ENCODE results near the gene RSPH1. TPM values are rescaled to one million over a fixed set of nuclear protein-coding genes. Genes with fewer than 3 reads are reported as not detected.

RSPH1 gene
- total RNA-seq, 2 experiments from 2014 or later, result 0.34 to 0.38 TPM

DNA sequence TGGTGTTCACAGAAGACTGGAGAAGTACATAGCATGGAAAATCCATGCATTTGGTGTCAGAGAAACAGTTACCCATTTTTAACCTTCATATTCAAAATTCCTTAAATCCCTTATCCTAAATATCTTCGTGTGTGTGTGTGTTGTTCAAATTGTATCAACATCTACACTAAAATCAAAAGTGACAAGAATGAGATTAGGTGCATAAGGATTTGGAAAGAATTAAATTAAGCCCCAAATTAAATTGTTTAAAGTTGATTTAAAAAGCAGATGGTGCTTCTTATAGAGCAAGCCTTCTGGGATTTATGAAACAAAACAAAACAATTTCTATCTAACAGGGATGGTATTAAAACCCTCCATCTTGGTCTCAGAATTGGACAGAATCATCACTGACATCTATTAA lies 4.7 kb downstream of the RSPH1 start:
- Mint-ChIP-seq H3K36me3 (ENCODE audit: low read depth) (no peaks in the 10 kb centered on the region), H3K4me3 (no peak overlapping the region), H3K4me1 (ENCODE audit: low read depth) (peaks cover 14% of the 10 kb centered on the region), H3K27ac (no peak overlapping the region), H3K27me3 (peaks cover 13% of the 10 kb centered on the region), H3K9me3 (no peaks in the 10 kb centered on the region)
- no peak for DNase-seq
- intact Hi-C loops (cut with DNase I, micrococcal nuclease), result loop anchor here in 1 of 2 experiments (5.0 kb wide), 1 partner anchor 39 kb away; no protein-coding TSS in a partner anchor
- Histone ChIP-seq H3K4me3 (ENCODE audit: low read length) (no peak overlapping the region), H3K9me3 (ENCODE audit: control insufficient read depth in 1 of 2, insufficient read depth in 1 of 2, low read length in 2 of 2) (peaks cover 0 to 6% of the 10 kb centered on the region in 2 experiments), H3K4me1 (ENCODE audit: insufficient read depth, low read length) (peaks cover 11% of the 10 kb centered on the region), H3K27me3 (ENCODE audit: control insufficient read depth in 1 of 2, insufficient read depth in 2 of 2, low read length in 2 of 2) (no peaks in the 10 kb centered on the region), H3K36me3 (ENCODE audit: insufficient read depth, low read length) (no peaks in the 10 kb centered on the region), H3K27ac (ENCODE audit: low read depth in 1 of 2, low read length in 2 of 2) (no peak overlapping the region)
- ATAC-seq (ENCODE audit: poor library complexity), result no peak
- TF ChIP-seq, protein P1, sequence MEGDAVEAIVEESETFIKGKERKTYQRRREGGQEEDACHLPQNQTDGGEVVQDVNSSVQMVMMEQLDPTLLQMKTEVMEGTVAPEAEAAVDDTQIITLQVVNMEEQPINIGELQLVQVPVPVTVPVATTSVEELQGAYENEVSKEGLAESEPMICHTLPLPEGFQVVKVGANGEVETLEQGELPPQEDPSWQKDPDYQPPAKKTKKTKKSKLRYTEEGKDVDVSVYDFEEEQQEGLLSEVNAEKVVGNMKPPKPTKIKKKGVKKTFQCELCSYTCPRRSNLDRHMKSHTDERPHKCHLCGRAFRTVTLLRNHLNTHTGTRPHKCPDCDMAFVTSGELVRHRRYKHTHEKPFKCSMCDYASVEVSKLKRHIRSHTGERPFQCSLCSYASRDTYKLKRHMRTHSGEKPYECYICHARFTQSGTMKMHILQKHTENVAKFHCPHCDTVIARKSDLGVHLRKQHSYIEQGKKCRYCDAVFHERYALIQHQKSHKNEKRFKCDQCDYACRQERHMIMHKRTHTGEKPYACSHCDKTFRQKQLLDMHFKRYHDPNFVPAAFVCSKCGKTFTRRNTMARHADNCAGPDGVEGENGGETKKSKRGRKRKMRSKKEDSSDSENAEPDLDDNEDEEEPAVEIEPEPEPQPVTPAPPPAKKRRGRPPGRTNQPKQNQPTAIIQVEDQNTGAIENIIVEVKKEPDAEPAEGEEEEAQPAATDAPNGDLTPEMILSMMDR (IDR thresholded peaks at IDR 0.05), result no peak
- ChIA-PET CTCF (no interaction called here), POLR2A (interaction anchor here (1.2 kb wide), 1 partner anchor 37 kb away, joined by 4 read pairs; no protein-coding TSS in a partner anchor)

DNA sequence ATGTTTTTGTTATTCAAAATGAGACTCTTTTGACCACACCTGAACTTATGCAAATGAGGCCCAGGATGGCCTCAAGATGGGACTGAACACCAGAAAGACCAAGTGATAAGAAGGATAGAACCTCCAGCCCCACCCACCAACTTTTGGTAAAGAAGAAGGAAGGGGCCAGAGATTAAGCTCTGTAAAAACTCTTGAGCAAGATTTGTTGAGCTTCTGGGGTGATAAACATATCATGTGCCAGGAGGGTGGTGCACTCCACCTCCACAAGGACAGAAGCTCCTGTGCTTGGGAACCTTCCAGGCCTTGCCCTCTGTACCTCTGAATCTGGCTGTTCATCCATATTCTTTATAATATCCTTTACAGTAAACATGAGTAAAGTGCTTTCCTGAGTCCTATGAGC lies 5.3 kb downstream of the RSPH1 start:
- ChIA-PET POLR2A (interaction anchor here (1.2 kb wide), 1 partner anchor 37 kb away, joined by 4 read pairs; no protein-coding TSS in a partner anchor), CTCF (no interaction called here)
- TF ChIP-seq, protein P1 (IDR thresholded peaks at IDR 0.05), result no peak
- intact Hi-C loops (cut with DNase I, micrococcal nuclease), result loop anchor here in 1 of 2 experiments (5.0 kb wide), 1 partner anchor 38 kb away; no protein-coding TSS in a partner anchor
- Histone ChIP-seq H3K36me3 (ENCODE audit: insufficient read depth, low read length) (no peaks in the 10 kb centered on the region), H3K9me3 (ENCODE audit: control insufficient read depth in 1 of 2, insufficient read depth in 1 of 2, low read length in 2 of 2) (peaks cover 0 to 6% of the 10 kb centered on the region in 2 experiments), H3K27me3 (ENCODE audit: control insufficient read depth in 1 of 2, insufficient read depth in 2 of 2, low read length in 2 of 2) (no peaks in the 10 kb centered on the region), H3K4me1 (ENCODE audit: insufficient read depth, low read length) (peaks cover 7% of the 10 kb centered on the region), H3K27ac (ENCODE audit: low read depth in 1 of 2, low read length in 2 of 2) (no peak overlapping the region), H3K4me3 (ENCODE audit: low read length) (no peak overlapping the region)
- no peak overlapping the region for H3K4me3 Mint-ChIP-seq
- H3K27ac Mint-ChIP-seq, result no peak overlapping the region
- no peaks in the 10 kb centered on the region for H3K9me3 Mint-ChIP-seq
- ATAC-seq (ENCODE audit: poor library complexity) (no peak), DNase-seq (no peak)
- H3K27me3 Mint-ChIP-seq, result peaks cover 13% of the 10 kb centered on the region
- H3K4me1 Mint-ChIP-seq (ENCODE audit: low read depth), result peaks cover 8% of the 10 kb centered on the region
- H3K36me3 Mint-ChIP-seq (ENCODE audit: low read depth), result no peaks in the 10 kb centered on the region

DNA sequence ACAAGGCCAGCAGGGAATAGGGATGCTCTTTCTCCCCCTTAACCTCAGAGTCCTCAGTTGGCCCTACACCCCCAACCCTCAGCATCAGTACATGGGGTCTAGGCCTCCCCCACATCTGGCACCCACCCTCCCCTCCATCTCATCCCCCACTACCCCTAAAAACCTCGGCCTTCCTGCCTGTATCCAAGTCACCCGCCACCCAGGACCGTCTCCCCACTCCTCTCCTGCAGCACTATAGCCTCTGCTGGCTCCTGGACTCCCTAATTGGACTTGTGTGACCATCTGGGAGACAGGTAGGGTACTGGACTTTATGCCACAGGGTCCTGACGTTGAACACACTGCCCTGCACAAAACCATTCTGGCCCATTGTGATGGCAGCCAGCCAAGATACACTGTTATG lies 6.0 kb downstream of the RSPH1 start:
- Histone ChIP-seq H3K9me3 (ENCODE audit: control insufficient read depth in 1 of 2, insufficient read depth in 1 of 2, low read length in 2 of 2) (peaks cover 0 to 6% of the 10 kb centered on the region in 2 experiments), H3K4me3 (ENCODE audit: low read length) (no peak overlapping the region), H3K27ac (ENCODE audit: low read depth in 1 of 2, low read length in 2 of 2) (no peak overlapping the region), H3K27me3 (ENCODE audit: control insufficient read depth in 1 of 2, insufficient read depth in 2 of 2, low read length in 2 of 2) (no peaks in the 10 kb centered on the region), H3K36me3 (ENCODE audit: insufficient read depth, low read length) (no peaks in the 10 kb centered on the region), H3K4me1 (ENCODE audit: insufficient read depth, low read length) (peaks cover 3% of the 10 kb centered on the region)
- Mint-ChIP-seq H3K4me3 (no peak overlapping the region), H3K4me1 (ENCODE audit: low read depth) (peaks cover 6% of the 10 kb centered on the region), H3K27ac (no peak overlapping the region), H3K27me3 (peaks cover 13% of the 10 kb centered on the region), H3K36me3 (ENCODE audit: low read depth) (no peaks in the 10 kb centered on the region), H3K9me3 (no peaks in the 10 kb centered on the region)
- DNase-seq, result no peak
- ChIA-PET CTCF (no interaction called here), POLR2A (interaction anchor here (1.2 kb wide), 1 partner anchor 38 kb away, joined by 4 read pairs; no protein-coding TSS in a partner anchor)
- intact Hi-C loops (cut with DNase I, micrococcal nuclease), result loop anchor here in 1 of 2 experiments (1.0 to 5.0 kb wide), 2 partner anchors 25 to 38 kb away; no protein-coding TSS in a partner anchor
- TF ChIP-seq, protein P1 (IDR thresholded peaks at IDR 0.05), result no peak
- ATAC-seq (ENCODE audit: poor library complexity), result no peak

All from CD4-positive, alpha-beta T cell (primary cell).